ENCODE data around the gene MTA1.

- TF ChIP-seq CTCF (IDR thresholded peaks at IDR 0.05) (no peak), POLR2A (IDR thresholded peaks at IDR 0.05) (no peak)
Measured at GRCh38 chr14:105453847-105454246, 34.2 kb downstream of the MTA1 start.

Data from heart left ventricle (tissue), 13 donors.